Activated B cell treated with CpG ODN at 0.5 μM for 24 hours (primary cell): Measurements from ENCODE around the gene ZIC4. TPM values are rescaled to one million over a fixed set of nuclear protein-coding genes. Genes with fewer than 3 reads are reported as not detected.

Experiments
- ATAC-seq: fragments of 200-7000 bp; cut with Tn5 transposase; one replicate; pipeline ENCODE4 v1.10.0; 2021; ENCODE audit warnings: low read depth, mild to moderate bottlenecking, moderate library complexity
- CTCF ChIA-PET: fragments of 350-600 bp; sonication (Branson Sonifier 250); formaldehyde crosslinking; loops from one replicate; lab custom pipeline; 2021; ENCODE audit warnings: antibody characterized with exemption; lab: Charles Lee
- POLR2A ChIA-PET: fragments of 350-600 bp; sonication (Branson Sonifier 250); formaldehyde crosslinking; loops from one replicate; lab custom pipeline; 2021; ENCODE audit warnings: antibody characterized with exemption; lab: Charles Lee
- DNase-seq: peaks from one replicate; pipeline ENCODE4 v3.0.0; 2022
- H3K27ac Mint-ChIP-seq: one replicate; pipeline ENCODE4 v1.8.0; 2020; ENCODE audit warnings: mixed read lengths
- H3K27me3 Mint-ChIP-seq: one replicate; pipeline ENCODE4 v1.8.0; 2021; ENCODE audit warnings: mixed read lengths
- H3K36me3 Mint-ChIP-seq: one replicate; pipeline ENCODE4 v1.8.0; 2021; ENCODE audit warnings: low read depth, mixed read lengths
- H3K4me1 Mint-ChIP-seq: one replicate; pipeline ENCODE4 v1.8.0; 2021; ENCODE audit warnings: mixed read lengths
- H3K4me3 Mint-ChIP-seq: one replicate; pipeline ENCODE4 v1.8.0; 2020; ENCODE audit warnings: mild to moderate bottlenecking, mixed read lengths
- H3K9me3 Mint-ChIP-seq: one replicate; pipeline ENCODE4 v1.8.0; 2020; ENCODE audit warnings: mixed read lengths
- intact Hi-C: fragments of 100-400 bp; cut with micrococcal nuclease; formaldehyde crosslinking; loops from one replicate; pipeline ENCODE4 v1.15.1; 2024
- total RNA-seq: library from RNA; stranded (reverse); gene quantifications from 2 replicates; pipeline ENCODE4 v1.2.3, GENCODE V29; 2022
- TF ChIP-seq, protein P1 (sequence below): fragments of 200-600 bp; IDR thresholded peaks from one replicate; pipeline ENCODE4 v1.8.0; 2022; ENCODE audit warnings: antibody characterized with exemption, mild to moderate bottlenecking

Gene ZIC4
- total RNA-seq, 1 donor from 2014 or later: not detected

DNA sequence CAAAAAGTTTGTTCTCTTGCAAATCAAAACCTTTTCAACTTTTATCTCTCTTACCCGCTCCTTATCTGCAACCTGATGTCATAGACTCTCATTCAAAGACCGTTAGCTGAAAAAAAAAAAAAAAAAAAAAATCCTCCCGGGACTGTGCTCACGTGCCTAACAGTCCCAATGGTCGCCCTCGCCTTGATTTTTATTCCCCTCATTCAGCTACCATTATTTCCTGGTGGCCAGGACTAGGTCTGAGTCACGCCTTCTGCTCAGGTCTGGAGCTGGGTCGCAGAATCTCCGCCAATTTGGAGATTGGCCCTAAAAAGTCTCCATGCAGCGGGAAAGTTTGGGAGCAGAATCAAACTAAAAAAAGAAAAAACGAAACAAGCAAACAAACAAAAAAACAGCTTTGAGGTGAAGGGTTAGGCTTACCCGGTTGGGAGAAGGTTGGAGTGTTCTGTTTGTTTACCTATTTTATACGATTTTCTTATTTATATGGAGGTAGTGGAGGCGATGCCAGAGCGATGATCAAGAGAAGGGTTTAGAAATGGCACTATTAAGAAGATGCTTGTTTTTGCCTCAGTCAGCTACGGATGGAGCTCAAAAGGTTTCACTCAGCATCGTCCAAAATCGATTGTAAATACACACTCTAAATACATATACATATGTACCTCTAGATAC, 51.1 kb downstream of the ZIC4 start:
- ChIA-PET CTCF (no interaction called here), POLR2A (no interaction called here)
- H3K4me1 Mint-ChIP-seq: no peaks in the 10 kb centered on the region
- no peaks in the 10 kb centered on the region for H3K36me3 Mint-ChIP-seq
- intact Hi-C loops: no loop called here
- ATAC-seq (no peak), DNase-seq (no peak)
- no peak overlapping the region for H3K4me3 Mint-ChIP-seq
- H3K27ac Mint-ChIP-seq: no peak overlapping the region
- peaks cover 3% of the 10 kb centered on the region for H3K9me3 Mint-ChIP-seq
- TF ChIP-seq, protein P1, sequence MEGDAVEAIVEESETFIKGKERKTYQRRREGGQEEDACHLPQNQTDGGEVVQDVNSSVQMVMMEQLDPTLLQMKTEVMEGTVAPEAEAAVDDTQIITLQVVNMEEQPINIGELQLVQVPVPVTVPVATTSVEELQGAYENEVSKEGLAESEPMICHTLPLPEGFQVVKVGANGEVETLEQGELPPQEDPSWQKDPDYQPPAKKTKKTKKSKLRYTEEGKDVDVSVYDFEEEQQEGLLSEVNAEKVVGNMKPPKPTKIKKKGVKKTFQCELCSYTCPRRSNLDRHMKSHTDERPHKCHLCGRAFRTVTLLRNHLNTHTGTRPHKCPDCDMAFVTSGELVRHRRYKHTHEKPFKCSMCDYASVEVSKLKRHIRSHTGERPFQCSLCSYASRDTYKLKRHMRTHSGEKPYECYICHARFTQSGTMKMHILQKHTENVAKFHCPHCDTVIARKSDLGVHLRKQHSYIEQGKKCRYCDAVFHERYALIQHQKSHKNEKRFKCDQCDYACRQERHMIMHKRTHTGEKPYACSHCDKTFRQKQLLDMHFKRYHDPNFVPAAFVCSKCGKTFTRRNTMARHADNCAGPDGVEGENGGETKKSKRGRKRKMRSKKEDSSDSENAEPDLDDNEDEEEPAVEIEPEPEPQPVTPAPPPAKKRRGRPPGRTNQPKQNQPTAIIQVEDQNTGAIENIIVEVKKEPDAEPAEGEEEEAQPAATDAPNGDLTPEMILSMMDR: no peak
- peaks cover 58% of the 10 kb centered on the region for H3K27me3 Mint-ChIP-seq

- TF ChIP-seq, protein P1: no peak
- no peak overlapping the region for H3K4me3 Mint-ChIP-seq
- peaks cover 3% of the 10 kb centered on the region for H3K9me3 Mint-ChIP-seq
- peaks cover 53% of the 10 kb centered on the region for H3K27me3 Mint-ChIP-seq
- H3K36me3 Mint-ChIP-seq: no peaks in the 10 kb centered on the region
- ATAC-seq (no peak), DNase-seq (no peak)
- ChIA-PET POLR2A (no interaction called here), CTCF (no interaction called here)
- no peak overlapping the region for H3K27ac Mint-ChIP-seq
- no peaks in the 10 kb centered on the region for H3K4me1 Mint-ChIP-seq
- intact Hi-C loops: no loop called here
These were observed 51.7 kb downstream of the ZIC4 start for GRCh38 chr3:147354623-147355022.

DNA sequence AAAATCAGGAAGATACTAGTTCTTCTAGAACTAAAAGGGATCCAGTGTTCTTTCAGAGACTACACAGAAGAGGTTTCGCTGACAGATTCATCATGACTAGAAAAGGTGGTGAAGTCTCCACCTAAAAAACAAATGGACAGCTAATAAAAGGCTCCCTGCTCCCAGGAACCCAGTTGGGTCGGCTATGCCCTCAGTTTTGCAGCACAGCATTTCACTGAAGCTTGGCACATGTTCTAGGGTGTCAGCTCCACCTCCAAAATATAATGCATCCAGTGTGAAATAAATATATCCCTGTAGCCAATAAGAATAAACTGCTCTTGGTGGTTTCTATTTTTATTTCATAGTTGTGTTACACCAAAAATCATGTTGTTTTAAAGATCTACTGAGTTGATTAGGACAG, 55.0 kb downstream of the ZIC4 start:
- ATAC-seq (no peak), DNase-seq (no peak)
- POLR2A ChIA-PET: no interaction called here
- Mint-ChIP-seq H3K4me3 (no peak overlapping the region), H3K9me3 (no peaks in the 10 kb centered on the region), H3K36me3 (no peaks in the 10 kb centered on the region), H3K4me1 (no peaks in the 10 kb centered on the region), H3K27ac (no peak overlapping the region), H3K27me3 (peaks cover 23% of the 10 kb centered on the region)
- TF ChIP-seq, protein P1: no peak
- CTCF ChIA-PET: no interaction called here
- intact Hi-C loops: no loop called here

- no peak for DNase-seq
- ATAC-seq: no peak
- intact Hi-C loops: no loop called here
- Mint-ChIP-seq H3K27me3 (peaks cover 4% of the 10 kb centered on the region), H3K4me3 (no peak overlapping the region), H3K27ac (no peak overlapping the region), H3K36me3 (no peaks in the 10 kb centered on the region), H3K9me3 (no peaks in the 10 kb centered on the region), H3K4me1 (no peaks in the 10 kb centered on the region)
- ChIA-PET CTCF (no interaction called here), POLR2A (no interaction called here)
- TF ChIP-seq, protein P1: no peak
These were observed 57.4 kb downstream of the ZIC4 start for GRCh38 chr3:147348976-147349375.

GRCh38 chr3:147343926-147344325, 62.4 kb downstream of the ZIC4 start:
- Mint-ChIP-seq H3K27me3 (no peaks in the 10 kb centered on the region), H3K9me3 (no peaks in the 10 kb centered on the region), H3K4me3 (no peak overlapping the region), H3K36me3 (no peaks in the 10 kb centered on the region), H3K4me1 (no peaks in the 10 kb centered on the region), H3K27ac (no peak overlapping the region)
- ATAC-seq: no peak
- no peak for DNase-seq
- ChIA-PET POLR2A (no interaction called here), CTCF (no interaction called here)
- intact Hi-C loops: no loop called here
- TF ChIP-seq, protein P1: no peak
